Thyroid gland (tissue), 4 donors: ENCODE data around the gene SLC1A7. TPM values are rescaled to one million over a fixed set of nuclear protein-coding genes. Genes with fewer than 3 reads are reported as not detected.

ENCODE experiments used
- DNase-seq, 2 donors: peaks; one replicate each; pipeline ENCODE4 v3.0.0-alpha.2; 2019
- H3K27ac ChIP-seq, 3 donors: fragments of 200-600 bp; sonication (generic); 1 replicate in 2 of 3; 2 replicates in 1 of 3; pipeline ENCODE4 v1.5.1; 2016 to 2019; ENCODE audit warnings: mild to moderate bottlenecking in 1 of 3, moderate library complexity in 1 of 3
- H3K27me3 ChIP-seq: fragments of 200-600 bp; sonication (generic); one replicate; pipeline ENCODE4 v1.5.1; 2019
- H3K36me3 ChIP-seq, 2 donors: fragments of 200-600 bp; sonication (generic); one replicate each; pipeline ENCODE4 v1.5.1; 2016 to 2019
- H3K4me1 ChIP-seq, 2 donors: fragments of 200-600 bp; sonication (generic); one replicate each; pipeline ENCODE4 v1.5.1; 2017 to 2019
- H3K4me3 ChIP-seq, 3 donors: fragments of 200-600 bp; sonication (generic); replicated peaks in 1 of 3; 1 replicate in 2 of 3; 2 replicates in 1 of 3; pipeline ENCODE4 v1.5.1; 2016; ENCODE audit warnings: mild to moderate bottlenecking in 1 of 3
- H3K9me3 ChIP-seq: fragments of 200-600 bp; sonication (generic); one replicate; pipeline ENCODE4 v1.5.1; 2017
- CTCF ChIP-seq, 6 experiments: fragments of 200-600 bp in 3 of 6; fragments of 450-650 bp in 3 of 6; sonication (generic) in 3 of 6; IDR thresholded peaks; one replicate each; pipeline ENCODE4 v1.5.1; 2016 to 2019; ENCODE audit warnings: antibody characterized with exemption in 6 of 6, mild to moderate bottlenecking in 2 of 6, inconsistent platforms in 1 of 6, moderate library complexity in 1 of 6
- POLR2A ChIP-seq, 2 donors: fragments of 450-650 bp; IDR thresholded peaks; one replicate each; pipeline ENCODE4 v1.6.1; 2017; ENCODE audit warnings: antibody characterized with exemption in 2 of 2, mild to moderate bottlenecking in 2 of 2, moderate library complexity in 1 of 2
- WGBS, 2 donors: methylation state at CpG; one replicate each; pipeline ENCODE4 v1.1.5; 2017; 5-methylcytosine and 5-hydroxymethylcytosine counted together
- intact Hi-C: fragments of 100-400 bp; cut with DNase I; formaldehyde crosslinking; loops from one replicate; pipeline ENCODE4 v1.15.1; 2023
- total RNA-seq, 4 donors: library from RNA; depleted of rRNA; stranded (reverse); fragments of >200 nt; gene quantifications; one replicate each; pipeline ENCODE4 v1.2.3, GENCODE V29; 2016

SLC1A7 gene
- total RNA-seq, 4 donors from 2014 or later, result 0.13 to 0.33 (median 0.20) TPM; not detected in 1

DNA sequence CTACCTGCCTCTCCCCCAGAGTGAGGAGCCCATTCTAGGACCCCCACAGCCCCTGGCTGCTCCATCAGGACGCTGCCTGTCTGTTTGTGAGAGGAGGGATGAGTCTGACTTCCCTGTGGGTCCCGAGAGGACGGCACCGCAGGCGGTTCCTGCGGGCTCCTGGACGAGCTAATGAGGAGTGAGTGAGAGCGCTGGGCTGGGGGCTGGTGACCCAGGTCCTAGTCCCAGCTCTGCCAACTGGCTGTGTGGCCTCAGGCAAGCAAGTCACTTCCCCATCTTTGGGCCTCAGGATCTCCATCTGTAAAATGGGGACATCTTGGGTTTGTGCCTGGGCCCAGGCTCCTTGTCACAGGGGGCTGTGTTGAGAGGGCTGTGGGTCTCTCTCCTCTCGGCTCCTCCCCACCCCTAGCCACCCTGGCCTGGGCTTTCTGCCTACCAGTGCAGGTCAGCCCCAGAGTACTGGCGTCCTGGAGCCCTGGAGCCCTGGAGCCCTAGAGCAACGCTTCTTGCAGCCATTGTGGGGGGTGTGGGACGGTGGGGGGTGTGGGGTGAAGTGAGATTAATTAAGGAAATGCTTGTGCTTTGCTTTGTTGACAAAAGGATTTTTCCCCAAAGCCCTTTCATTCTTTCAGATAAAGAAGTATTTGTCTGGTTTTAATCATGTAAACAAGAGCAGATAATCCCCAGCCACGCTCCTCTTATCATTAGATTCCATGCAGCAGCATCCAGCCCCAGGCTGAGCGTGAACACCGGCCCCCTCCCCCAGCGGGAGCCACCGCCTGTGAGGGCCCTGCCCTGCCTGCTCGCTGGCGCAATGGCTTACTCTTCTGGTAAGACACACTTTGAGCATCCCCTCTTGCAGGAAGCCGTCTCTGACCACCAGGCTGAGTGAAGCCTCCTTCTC lies 26.8 kb downstream of the SLC1A7 start:
- intact Hi-C loops, result no loop called here
- Histone ChIP-seq H3K27ac (no peak overlapping the region), H3K4me1 (no peaks in the 10 kb centered on the region), H3K9me3 (no peaks in the 10 kb centered on the region), H3K36me3 (no peaks in the 10 kb centered on the region), H3K4me3 (no peak overlapping the region), H3K27me3 (no peaks in the 10 kb centered on the region)
- WGBS, 2 donors, result 65 to 69% methylated on average over 12 to 19 of the region's 20 CpGs
- TF ChIP-seq CTCF (IDR thresholded peaks at IDR 0.05) (no peak), POLR2A (IDR thresholded peaks at IDR 0.05) (no peak)
- no peak for DNase-seq

DNA sequence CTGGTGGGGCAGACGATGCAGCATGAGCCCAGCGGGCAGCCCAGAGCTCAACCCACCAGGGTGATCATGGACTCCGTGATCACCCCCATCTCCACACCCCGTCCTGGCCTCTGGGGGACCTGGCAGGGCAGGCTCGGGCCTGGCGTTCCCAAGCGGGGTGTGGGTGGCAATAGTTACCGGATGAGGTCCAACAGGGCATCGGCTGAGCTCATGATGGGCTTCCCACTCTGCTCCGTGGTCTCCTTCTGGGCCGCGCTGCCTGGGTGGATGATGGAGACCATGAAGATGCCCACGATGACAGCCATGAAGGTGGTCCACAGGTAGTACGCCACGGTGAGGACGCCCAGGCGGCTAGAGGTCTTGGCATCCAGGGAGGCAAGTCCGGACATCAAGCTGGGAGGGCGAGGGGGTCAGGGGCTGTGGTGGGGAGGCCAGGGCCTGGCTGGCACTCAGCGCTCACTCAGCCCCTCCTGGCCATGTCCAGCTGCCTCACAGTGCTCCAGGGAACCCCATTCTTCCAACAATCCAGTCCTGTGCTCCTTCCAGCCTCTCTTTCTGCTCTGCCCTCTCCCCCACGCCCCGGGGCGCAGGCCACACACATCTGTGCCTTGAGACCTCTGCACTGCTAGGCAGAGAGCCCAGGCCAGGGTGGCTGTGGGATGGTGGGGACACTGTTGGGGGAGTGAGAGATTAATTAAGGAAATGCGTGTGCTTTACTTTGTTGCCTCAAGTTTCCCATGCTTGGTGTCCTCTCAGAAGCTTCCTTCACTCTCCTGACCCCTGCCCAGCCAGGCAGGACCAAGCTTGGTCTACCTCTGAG lies 27.6 kb downstream of the SLC1A7 start:
- H3K27ac ChIP-seq, result no peak overlapping the region
- no peak overlapping the region for H3K4me3 ChIP-seq
- H3K27me3 ChIP-seq, result no peaks in the 10 kb centered on the region
- TF ChIP-seq POLR2A (IDR thresholded peaks at IDR 0.05), result no peak
- TF ChIP-seq CTCF (IDR thresholded peaks at IDR 0.05), result no peak
- intact Hi-C loops, result no loop called here
- H3K9me3 ChIP-seq, result no peaks in the 10 kb centered on the region
- DNase-seq, result no peak
- WGBS, 2 donors, result 89 to 92% methylated on average over 12 to 23 of the region's 24 CpGs
- peaks cover 0 to 3% of the 10 kb centered on the region in 2 donors for H3K4me1 ChIP-seq
- H3K36me3 ChIP-seq, result no peaks in the 10 kb centered on the region

DNA sequence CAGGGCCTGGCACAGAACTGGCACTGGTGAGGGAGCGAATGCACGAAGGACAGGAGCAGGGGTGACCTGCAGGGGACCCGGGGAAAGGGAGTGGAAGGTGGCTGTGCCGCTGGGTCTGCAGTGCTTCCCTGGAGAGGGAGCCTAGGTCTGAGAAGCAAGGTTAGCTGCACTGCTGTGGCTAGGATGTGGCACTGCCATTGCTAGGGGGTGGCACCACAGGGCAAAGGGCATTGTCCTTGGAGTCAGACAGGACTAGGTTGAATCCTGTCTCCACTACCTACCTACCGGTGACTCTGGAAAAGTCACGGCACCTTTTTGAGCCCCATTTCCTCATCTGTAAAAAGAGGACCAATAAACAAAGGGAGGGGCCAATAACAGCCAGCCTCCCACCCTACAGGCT lies 28.3 kb downstream of the SLC1A7 start:
- WGBS, 2 donors, result 93 to 94% methylated on average over 6 of the region's 6 CpGs

DNA sequence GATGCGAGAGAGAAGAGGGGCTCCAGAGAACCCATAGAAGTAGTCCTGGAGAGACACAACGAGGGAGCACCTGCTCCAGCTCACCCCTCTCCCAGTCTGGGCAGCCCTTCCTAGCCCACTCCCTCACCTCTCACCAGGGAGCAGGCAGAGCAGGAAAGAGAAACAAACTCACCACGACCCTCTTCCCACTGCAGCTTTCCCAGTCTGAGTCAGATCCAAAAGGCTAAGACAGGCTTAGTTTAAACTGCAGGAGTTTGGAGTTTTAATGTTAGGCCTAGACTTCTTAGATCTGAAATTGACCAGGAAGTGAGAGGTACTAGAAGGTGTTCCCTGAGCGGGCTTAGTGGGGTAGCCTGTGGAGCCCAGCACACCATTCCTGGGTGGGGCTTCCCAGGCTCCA lies 29.6 kb downstream of the SLC1A7 start:
- Histone ChIP-seq H3K4me3 (no peak overlapping the region), H3K36me3 (no peaks in the 10 kb centered on the region), H3K4me1 (peaks cover 0 to 3% of the 10 kb centered on the region in 2 donors), H3K27me3 (no peaks in the 10 kb centered on the region), H3K27ac (no peak overlapping the region), H3K9me3 (no peaks in the 10 kb centered on the region)
- 76 to 86% methylated on average over 4 of the region's 4 CpGs for WGBS, 2 donors
- no peak for TF ChIP-seq POLR2A (IDR thresholded peaks at IDR 0.05)
- DNase-seq, result no peak
- intact Hi-C loops, result no loop called here

More for the DNA sequence above, 28.3 kb downstream of the SLC1A7 start:
- no peak overlapping the region for H3K27ac ChIP-seq
- DNase-seq, result no peak
- no peak for TF ChIP-seq POLR2A (IDR thresholded peaks at IDR 0.05)
- TF ChIP-seq CTCF (IDR thresholded peaks at IDR 0.05), result no peak
- H3K4me1 ChIP-seq, result peaks cover 0 to 3% of the 10 kb centered on the region in 2 donors
- H3K4me3 ChIP-seq, result no peak overlapping the region
- H3K27me3 ChIP-seq, result no peaks in the 10 kb centered on the region
- H3K36me3 ChIP-seq, result no peaks in the 10 kb centered on the region
- intact Hi-C loops, result no loop called here
- H3K9me3 ChIP-seq, result no peaks in the 10 kb centered on the region

DNA sequence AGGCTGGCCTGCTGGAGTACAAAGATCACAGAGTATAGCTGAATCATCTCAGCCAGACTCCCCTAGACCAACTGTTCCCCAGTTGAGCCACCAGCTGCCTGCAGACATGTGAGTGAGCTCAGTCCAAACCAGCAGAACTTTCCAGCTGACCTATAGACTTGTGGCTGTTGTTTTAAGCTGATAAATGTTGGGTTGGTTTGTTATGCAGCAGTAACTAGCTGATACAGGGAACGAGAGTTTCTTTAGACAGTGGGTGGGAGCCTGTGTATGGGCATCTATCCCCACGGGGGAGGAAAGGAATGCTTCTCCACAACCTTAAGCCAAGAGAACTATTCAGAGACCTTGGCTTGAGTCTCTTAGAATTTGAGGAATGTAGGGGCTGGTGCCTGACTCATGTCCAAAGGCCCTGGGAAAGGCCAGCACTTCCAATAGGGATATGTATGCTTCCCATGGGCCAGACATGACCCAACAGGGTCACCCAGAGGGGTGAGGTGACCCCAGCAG lies 30.1 kb downstream of the SLC1A7 start:
- peaks cover 0 to 3% of the 10 kb centered on the region in 2 donors for H3K4me1 ChIP-seq
- no peak for DNase-seq
- no peaks in the 10 kb centered on the region for H3K36me3 ChIP-seq
- no peaks in the 10 kb centered on the region for H3K9me3 ChIP-seq
- no peak overlapping the region for H3K4me3 ChIP-seq
- WGBS, 2 donors, result 69 to 84% methylated on average over 2 of the region's 2 CpGs
- H3K27me3 ChIP-seq, result no peaks in the 10 kb centered on the region
- TF ChIP-seq POLR2A (IDR thresholded peaks at IDR 0.05), result no peak
- TF ChIP-seq CTCF (IDR thresholded peaks at IDR 0.05), result no peak
- H3K27ac ChIP-seq, result no peak overlapping the region
- intact Hi-C loops, result no loop called here
